ENCODE measurements around the gene ENPP6. TPM values are rescaled to one million over a fixed set of nuclear protein-coding genes. Genes with fewer than 3 reads are reported as not detected.
A peak's percentile ranks its signal among the peaks of the same experiment; 100 is the strongest.

ENPP6 gene
- total RNA-seq, 2 experiments from 2014 or later: 0.12 to 0.29 TPM

- peaks cover 3% of the 10 kb centered on the region for H3K9me3 Mint-ChIP-seq
- no peak for DNase-seq
- no peaks in the 10 kb centered on the region for H3K36me3 Mint-ChIP-seq
- POLR2A ChIA-PET: no interaction called here
- H3K4me1 Mint-ChIP-seq (ENCODE audit: low read depth): peaks cover 16% of the 10 kb centered on the region
- intact Hi-C loops (cut with micrococcal nuclease): no loop called here
- H3K4me3 Mint-ChIP-seq: no peak overlapping the region
- CTCF ChIA-PET: interaction anchor here (1.4 kb wide), 1 partner anchor 9 kb away, joined by 6 read pairs; no protein-coding TSS in a partner anchor
- H3K27ac Mint-ChIP-seq: no peak overlapping the region
- H3K27me3 Mint-ChIP-seq: no peaks in the 10 kb centered on the region
These were observed 37.7 kb upstream of the ENPP6 start for GRCh38 chr4:184255361-184255760.

- Mint-ChIP-seq H3K9me3 (peaks cover 3% of the 10 kb centered on the region), H3K27me3 (peaks cover 2% of the 10 kb centered on the region), H3K4me3 (no peak overlapping the region), H3K4me1 (ENCODE audit: low read depth) (peaks cover 18% of the 10 kb centered on the region), H3K36me3 (no peaks in the 10 kb centered on the region), H3K27ac (no peak overlapping the region)
- ChIA-PET CTCF (interaction anchor here (0.7 to 3.9 kb wide), 7 partner anchors 10 to 412 kb away, joined by 3 to 47 read pairs (median 5); no protein-coding TSS in a partner anchor), POLR2A (interaction anchor here (0.8 to 2.2 kb wide), 3 partner anchors 11 to 222 kb away, joined by 3 to 6 read pairs (median 4); partner anchors contain the start of gene IRF2)
- no peak for DNase-seq
- intact Hi-C loops (cut with micrococcal nuclease): loop anchor here (5.0 kb wide), 1 partner anchor 156 kb away; no protein-coding TSS in a partner anchor
These were observed 35.4 kb upstream of the ENPP6 start for GRCh38 chr4:184253072-184253420.

DNA sequence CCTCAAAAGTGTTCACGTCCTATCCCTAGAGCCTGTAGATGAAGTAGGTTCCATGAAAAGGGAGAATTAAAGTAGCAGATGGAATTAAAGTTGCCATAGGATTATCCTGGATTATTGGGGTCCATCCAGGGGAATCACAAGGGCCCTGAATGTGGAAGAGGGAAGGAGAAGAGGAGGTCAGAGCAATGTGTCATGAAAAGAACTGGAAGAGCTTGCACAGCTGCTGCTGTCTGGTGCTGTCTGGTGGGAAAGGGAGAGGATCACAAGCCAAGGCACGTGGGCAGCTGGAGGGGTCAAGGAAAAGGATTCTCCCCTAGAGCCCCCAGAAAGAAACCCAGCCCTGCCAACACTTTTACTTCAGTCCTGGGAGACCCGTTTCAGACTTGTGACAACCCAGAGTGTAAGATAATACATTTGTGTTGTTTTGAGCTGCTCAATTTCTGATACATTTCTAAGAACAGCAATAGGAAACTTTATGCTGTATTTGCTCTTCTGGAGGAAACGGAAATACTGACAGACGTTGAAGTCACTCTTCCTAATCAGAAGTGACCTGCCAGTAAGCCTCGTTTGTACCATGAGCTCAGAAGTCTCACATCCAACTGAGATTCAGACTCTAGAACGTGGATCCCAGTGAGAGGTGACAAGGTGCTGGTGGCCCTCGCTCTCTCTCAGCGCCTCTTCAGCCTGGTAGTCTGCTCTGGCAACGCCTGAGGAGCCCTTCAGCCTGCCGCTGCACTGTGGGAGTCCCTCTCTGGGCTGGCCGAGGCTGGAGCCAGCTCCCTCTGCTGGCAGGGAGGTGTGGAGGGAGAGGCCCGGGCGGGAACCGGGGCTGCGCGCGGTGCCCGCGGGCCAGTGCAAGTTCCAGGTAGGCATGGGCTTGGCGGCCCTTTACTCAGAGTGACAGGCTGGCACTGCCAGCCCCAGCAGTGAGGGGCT is 34.7 kb upstream of the ENPP6 start:
- Mint-ChIP-seq H3K4me3 (no peak overlapping the region), H3K4me1 (ENCODE audit: low read depth) (peaks cover 18% of the 10 kb centered on the region), H3K36me3 (no peaks in the 10 kb centered on the region), H3K9me3 (peaks cover 3% of the 10 kb centered on the region), H3K27me3 (peaks cover 2% of the 10 kb centered on the region), H3K27ac (peak overlapping the region; percentile 62)
- DNase-seq: peak; percentile 28
- intact Hi-C loops (cut with micrococcal nuclease): loop anchor here (5.0 kb wide), 1 partner anchor 155 kb away; no protein-coding TSS in a partner anchor
- ChIA-PET POLR2A (interaction anchor here (0.8 to 2.2 kb wide), 3 partner anchors 12 to 222 kb away, joined by 3 to 6 read pairs (median 4); partner anchors contain the start of gene IRF2), CTCF (interaction anchor here (0.6 to 3.9 kb wide), 14 partner anchors 11 to 412 kb away, joined by 3 to 47 read pairs (median 4); no protein-coding TSS in a partner anchor)

GRCh38 chr4:184251670-184251980 is 34.0 kb upstream of the ENPP6 start:
- DNase-seq: no peak
- POLR2A ChIA-PET: interaction anchor here (1.3 to 2.2 kb wide), 2 partner anchors 12 to 223 kb away, joined by 4 to 6 read pairs; partner anchors contain the start of gene IRF2
- Mint-ChIP-seq H3K27ac (no peak overlapping the region), H3K27me3 (peaks cover 2% of the 10 kb centered on the region), H3K4me1 (ENCODE audit: low read depth) (peaks cover 18% of the 10 kb centered on the region), H3K9me3 (peaks cover 3% of the 10 kb centered on the region), H3K36me3 (no peaks in the 10 kb centered on the region), H3K4me3 (no peak overlapping the region)
- intact Hi-C loops (cut with micrococcal nuclease): loop anchor here (1.0 to 5.0 kb wide), 4 partner anchors 14 to 411 kb away; no protein-coding TSS in a partner anchor
- CTCF ChIA-PET: interaction anchor here (0.6 to 3.9 kb wide), 14 partner anchors 12 to 411 kb away, joined by 3 to 47 read pairs (median 3); no protein-coding TSS in a partner anchor

DNA sequence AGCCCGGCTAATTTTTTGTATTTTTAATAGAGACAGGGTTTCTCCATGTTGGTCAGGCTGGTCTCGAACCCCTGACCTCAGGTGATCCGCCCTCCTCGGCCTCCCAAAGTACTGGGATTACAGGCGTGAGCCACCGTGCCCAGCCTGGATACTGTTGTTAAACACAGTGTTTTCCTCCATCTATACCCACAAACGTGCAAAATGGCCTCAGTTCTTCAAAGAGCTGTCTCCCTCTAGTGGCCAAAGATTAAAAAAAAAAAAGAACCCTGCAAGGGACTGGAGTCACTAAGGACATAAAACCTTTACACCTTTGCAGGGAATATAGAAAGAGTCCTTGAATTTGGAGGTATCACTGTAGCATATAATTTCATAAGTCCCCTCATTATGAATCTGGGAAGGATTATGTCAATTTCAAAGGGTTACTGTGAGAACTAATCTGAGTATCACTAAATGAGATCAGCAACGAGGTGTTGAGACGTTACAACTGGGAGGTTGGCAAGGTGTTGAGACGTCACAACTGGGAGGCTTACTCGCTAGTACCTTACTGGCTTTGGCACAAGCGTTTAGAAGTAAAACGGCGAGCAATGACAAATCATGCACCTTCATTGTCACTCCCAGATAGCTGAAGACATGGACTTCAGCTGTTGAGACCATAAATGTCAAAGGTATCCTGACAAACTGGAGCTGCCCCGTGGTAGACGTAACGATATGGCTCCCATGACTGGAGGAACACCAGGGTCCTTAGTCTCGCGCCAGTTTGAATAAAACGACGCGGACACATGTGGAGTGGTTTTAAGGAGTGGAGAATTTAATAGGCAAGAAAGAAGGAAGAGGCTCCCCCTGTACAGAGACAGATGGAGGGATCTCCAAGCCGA is 33.4 kb upstream of the ENPP6 start:
- H3K4me1 Mint-ChIP-seq (ENCODE audit: low read depth): peaks cover 18% of the 10 kb centered on the region
- peaks cover 3% of the 10 kb centered on the region for H3K9me3 Mint-ChIP-seq
- peak; percentile 45 for DNase-seq
- CTCF ChIA-PET: interaction anchor here (0.6 to 3.9 kb wide), 13 partner anchors 9 to 410 kb away, joined by 3 to 47 read pairs (median 3); no protein-coding TSS in a partner anchor
- POLR2A ChIA-PET: interaction anchor here (2.2 kb wide), 1 partner anchor 13 kb away, joined by 6 read pairs; no protein-coding TSS in a partner anchor
- H3K27ac Mint-ChIP-seq: peak overlapping the region; percentile 26
- H3K36me3 Mint-ChIP-seq: no peaks in the 10 kb centered on the region
- intact Hi-C loops (cut with micrococcal nuclease): loop anchor here (1.0 to 5.0 kb wide), 4 partner anchors 14 to 411 kb away; no protein-coding TSS in a partner anchor
- H3K27me3 Mint-ChIP-seq: peaks cover 2% of the 10 kb centered on the region
- peak overlapping the region; percentile 31 for H3K4me3 Mint-ChIP-seq

- no peaks in the 10 kb centered on the region for H3K9me3 Mint-ChIP-seq
- H3K27ac Mint-ChIP-seq: no peak overlapping the region
- H3K36me3 Mint-ChIP-seq: no peaks in the 10 kb centered on the region
- ChIA-PET CTCF (interaction anchor here (1.1 to 1.4 kb wide), 3 partner anchors 11 to 18 kb away, joined by 4 to 6 read pairs (median 5); no protein-coding TSS in a partner anchor), POLR2A (no interaction called here)
- intact Hi-C loops (cut with micrococcal nuclease): no loop called here
- H3K4me1 Mint-ChIP-seq (ENCODE audit: low read depth): peaks cover 18% of the 10 kb centered on the region
- DNase-seq: no peak
- H3K4me3 Mint-ChIP-seq: no peak overlapping the region
- H3K27me3 Mint-ChIP-seq: peaks cover 2% of the 10 kb centered on the region
These were observed 30.5 kb upstream of the ENPP6 start for GRCh38 chr4:184248216-184248615.

GRCh38 chr4:184247421-184247820 is 29.7 kb upstream of the ENPP6 start:
- H3K27ac Mint-ChIP-seq: no peak overlapping the region
- no peak for DNase-seq
- H3K4me3 Mint-ChIP-seq: no peak overlapping the region
- no peaks in the 10 kb centered on the region for H3K36me3 Mint-ChIP-seq
- ChIA-PET CTCF (interaction anchor here (1.1 to 1.4 kb wide), 3 partner anchors 10 to 17 kb away, joined by 4 to 6 read pairs (median 5); no protein-coding TSS in a partner anchor), POLR2A (no interaction called here)
- intact Hi-C loops (cut with micrococcal nuclease): no loop called here
- H3K4me1 Mint-ChIP-seq (ENCODE audit: low read depth): peaks cover 18% of the 10 kb centered on the region
- H3K9me3 Mint-ChIP-seq: no peaks in the 10 kb centered on the region
- peaks cover 2% of the 10 kb centered on the region for H3K27me3 Mint-ChIP-seq

- Mint-ChIP-seq H3K36me3 (no peaks in the 10 kb centered on the region), H3K9me3 (no peaks in the 10 kb centered on the region), H3K27ac (no peak overlapping the region), H3K4me3 (no peak overlapping the region), H3K4me1 (ENCODE audit: low read depth) (peaks cover 10% of the 10 kb centered on the region), H3K27me3 (peaks cover 2% of the 10 kb centered on the region)
- POLR2A ChIA-PET: no interaction called here
- CTCF ChIA-PET: no interaction called here
- intact Hi-C loops (cut with micrococcal nuclease): no loop called here
- DNase-seq: no peak
These were observed 28.8 kb upstream of the ENPP6 start for GRCh38 chr4:184246426-184246825.

DNA sequence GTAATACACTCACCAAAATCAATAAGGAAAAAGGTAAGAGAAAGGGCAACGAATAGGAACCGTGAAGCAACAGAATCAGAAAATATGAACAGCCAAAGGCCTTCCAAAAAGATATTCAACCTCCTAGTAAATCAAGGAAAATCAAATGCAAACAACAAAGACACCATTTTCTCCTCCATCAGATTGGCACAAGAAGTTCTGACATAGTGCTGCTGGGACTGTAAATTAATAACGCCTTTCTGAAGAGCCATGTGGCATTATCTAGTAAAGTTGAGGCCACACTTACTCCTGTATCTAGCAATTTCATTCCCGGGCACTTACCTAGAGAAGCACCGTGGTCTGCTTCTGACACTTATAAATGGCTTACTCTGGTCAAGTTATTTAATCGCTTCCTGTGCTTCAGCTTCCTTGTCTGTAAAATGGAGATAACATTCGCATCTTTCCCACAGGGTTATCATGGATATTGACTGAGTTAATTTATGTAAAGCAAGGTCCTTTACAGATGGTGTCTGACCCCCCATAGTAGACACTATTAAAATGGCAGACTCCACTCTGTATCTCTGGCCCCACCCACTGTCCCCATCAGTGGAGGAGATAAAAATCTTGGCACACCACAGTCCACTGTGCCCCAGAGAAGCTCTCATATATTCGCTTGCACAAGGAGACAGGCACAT is 20.5 kb upstream of the ENPP6 start:
- no peak overlapping the region for H3K4me3 Mint-ChIP-seq
- intact Hi-C loops (cut with micrococcal nuclease): loop anchor here (5.0 to 10.0 kb wide), 2 partner anchors 66 to 793 kb away; partner anchors contain the start of gene CDKN2AIP
- H3K4me1 Mint-ChIP-seq (ENCODE audit: low read depth): peaks cover 34% of the 10 kb centered on the region
- H3K36me3 Mint-ChIP-seq: no peaks in the 10 kb centered on the region
- H3K27ac Mint-ChIP-seq: peak overlapping the region; percentile 86
- POLR2A ChIA-PET: interaction anchor here (1.0 to 1.4 kb wide), 3 partner anchors 28 to 411 kb away, joined by 3 to 4 read pairs (median 4); partner anchors contain the start of gene CASP3
- CTCF ChIA-PET: interaction anchor here (0.7 to 2.6 kb wide), 5 partner anchors 9 to 138 kb away, joined by 3 to 15 read pairs (median 4); no protein-coding TSS in a partner anchor
- DNase-seq: no peak
- no peaks in the 10 kb centered on the region for H3K9me3 Mint-ChIP-seq
- no peaks in the 10 kb centered on the region for H3K27me3 Mint-ChIP-seq

DNA sequence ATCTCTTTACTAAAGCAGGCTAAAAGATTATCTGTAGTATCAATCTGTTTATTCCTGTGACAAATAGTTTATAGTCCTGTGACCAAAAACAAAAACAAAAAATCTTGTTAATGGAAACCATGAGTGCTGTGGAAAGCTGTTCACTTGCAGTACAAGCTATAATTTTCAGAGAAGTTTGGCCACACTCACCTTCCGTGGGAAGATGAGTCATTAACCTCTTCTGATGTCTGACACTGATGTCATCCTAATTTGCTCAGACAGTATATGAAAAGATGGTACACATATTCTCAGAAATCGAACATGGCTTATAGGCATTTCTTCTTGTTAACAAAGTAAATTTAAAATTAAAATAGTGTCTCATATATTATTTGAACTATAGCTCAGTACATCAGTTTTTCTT is 19.9 kb upstream of the ENPP6 start:
- Mint-ChIP-seq H3K36me3 (no peaks in the 10 kb centered on the region), H3K27me3 (no peaks in the 10 kb centered on the region), H3K27ac (peak overlapping the region; percentile 86), H3K9me3 (no peaks in the 10 kb centered on the region), H3K4me3 (peak overlapping the region; percentile 33), H3K4me1 (ENCODE audit: low read depth) (peaks cover 34% of the 10 kb centered on the region)
- peak; percentile 72 for DNase-seq
- POLR2A ChIA-PET: interaction anchor here (0.7 to 1.4 kb wide), 5 partner anchors 29 to 497 kb away, joined by 3 to 4 read pairs (median 4); partner anchors contain the start of gene CASP3
- CTCF ChIA-PET: interaction anchor here (0.7 to 2.6 kb wide), 5 partner anchors 10 to 138 kb away, joined by 3 to 15 read pairs (median 4); no protein-coding TSS in a partner anchor
- intact Hi-C loops (cut with micrococcal nuclease): loop anchor here (1.0 to 10.0 kb wide), 9 partner anchors 14 to 793 kb away; partner anchors contain the start of gene CDKN2AIP

All from activated CD4-positive, alpha-beta memory T cell treated with anti-CD3 and anti-CD28 coated beads for 36 hours (primary cell).